Upper lobe of left lung (tissue), 6 donors: ENCODE results near the gene KRTAP5-5. TPM values are rescaled to one million over a fixed set of nuclear protein-coding genes. Genes with fewer than 3 reads are reported as not detected.
A peak's percentile ranks its signal among the peaks of the same experiment; 100 is the strongest.
"Not testable (repeated sequence)": the region's sequence is repeated elsewhere in the genome, so short reads cannot be mapped to it uniquely, and the experiment has no call there.

ENCODE experiments used
- ATAC-seq, 2 donors: fragments of 200-7000 bp; cut with Tn5 transposase; one replicate each; pipeline ENCODE4 v1.9.1; 2022; ENCODE audit warnings: mild to moderate bottlenecking in 2 of 2, moderate library complexity in 2 of 2; ENCODE audit not compliant: low FRiP score in 2 of 2
- DNase-seq, 2 donors: peaks; one replicate each; pipeline ENCODE4 v3.0.0-alpha.2; 2019 to 2020
- H3K27ac ChIP-seq, 4 donors: fragments of 200-600 bp; sonication (generic); one replicate each; pipeline ENCODE4 v1.5.1; 2016 to 2019
- H3K27me3 ChIP-seq, 4 donors: fragments of 200-600 bp; sonication (generic); one replicate each; pipeline ENCODE4 v1.5.1; 2017 to 2019
- H3K36me3 ChIP-seq, 4 donors: fragments of 200-600 bp; sonication (generic); one replicate each; pipeline ENCODE4 v1.5.1; 2016 to 2019
- H3K4me1 ChIP-seq, 4 donors: fragments of 200-600 bp; sonication (generic); one replicate each; pipeline ENCODE4 v1.5.1; 2018 to 2019
- H3K4me3 ChIP-seq, 4 donors: fragments of 200-600 bp; sonication (generic); one replicate each; pipeline ENCODE4 v1.5.1; 2017 to 2019; ENCODE audit warnings: mild to moderate bottlenecking in 2 of 4, moderate library complexity in 1 of 4
- H3K9me3 ChIP-seq, 4 donors: fragments of 200-600 bp; sonication (generic); one replicate each; pipeline ENCODE4 v1.5.1; 2018 to 2019
- CTCF ChIP-seq, 6 experiments: fragments of 450-650 bp in 4 of 6; fragments of 200-600 bp in 2 of 6; sonication (generic) in 2 of 6; IDR thresholded peaks; one replicate each; pipeline ENCODE4 v1.5.1; 2016 to 2019; ENCODE audit warnings: antibody characterized with exemption in 6 of 6
- EP300 ChIP-seq, 4 donors: sonication (generic); formaldehyde crosslinking; IDR thresholded peaks; one replicate each; pipeline ENCODE4 v1.5.1; 2017; ENCODE audit warnings: antibody characterized with exemption in 4 of 4, control low read depth in 2 of 4
- POLR2A ChIP-seq, 4 donors: fragments of 450-650 bp; IDR thresholded peaks; one replicate each; pipeline ENCODE4 v1.5.1; 2016 to 2017; ENCODE audit warnings: antibody characterized with exemption in 4 of 4, mild to moderate bottlenecking in 2 of 4
- POLR2AphosphoS5 ChIP-seq, 2 donors: sonication (generic); formaldehyde crosslinking; IDR thresholded peaks; one replicate each; pipeline ENCODE4 v1.5.1; 2017; ENCODE audit warnings: antibody characterized with exemption in 2 of 2
- WGBS, 2 donors: methylation state at CpG; one replicate each; pipeline ENCODE4 v1.1.5; 2017 to 2018; 5-methylcytosine and 5-hydroxymethylcytosine counted together
- total RNA-seq, 6 donors: library from RNA; depleted of rRNA in 4 of 6; stranded (reverse); fragments of >200 nt in 4 of 6; gene quantifications; one replicate each; pipeline versions ENCODE4 v1.1.0 to v1.2.1, GENCODE V29; 2016 to 2021
- donor health status: DM: no; HTN: no; CAD: no; lungs with moderate emphysema.
- donor health status: DM: no; HTN: yes; CAD: no; lungs with severe emphysema.

KRTAP5-5 gene
- not detected for total RNA-seq

GRCh38 chr11:1629326-1630185, at the start of gene KRTAP5-5:
KRTAP5-5 (plus strand) TSS chr11:1629775; CDS start chr11:1629841, 66 bp downstream.
- no peaks in the 10 kb centered on the region for H3K36me3 ChIP-seq
- H3K4me3 ChIP-seq = no peak within 1 kb of the TSS
- ATAC-seq = no peak
- H3K4me1 ChIP-seq = peaks cover 0 to 12% (median 7%) of the 10 kb centered on the region in 4 donors
- H3K9me3 ChIP-seq = no peaks in the 10 kb centered on the region
- no peak within 1 kb of the TSS for H3K27ac ChIP-seq
- TF ChIP-seq POLR2AphosphoS5 (IDR thresholded peaks at IDR 0.05) (no peak), EP300 (IDR thresholded peaks at IDR 0.05) (no peak), CTCF (IDR thresholded peaks at IDR 0.05) (no peak)
- 50 to 61% methylated on average over 10 to 16 of the region's 26 CpGs for WGBS, 2 donors
- peaks cover 0 to 8% (median 0%) of the 10 kb centered on the region in 4 donors for H3K27me3 ChIP-seq
- DNase-seq = no peak

- TF ChIP-seq POLR2A (IDR thresholded peaks at IDR 0.05) = no peak
- TF ChIP-seq POLR2AphosphoS5 (IDR thresholded peaks at IDR 0.05) = no peak
- no peak for TF ChIP-seq EP300 (IDR thresholded peaks at IDR 0.05)
- TF ChIP-seq CTCF (IDR thresholded peaks at IDR 0.05) = no peak
- Histone ChIP-seq H3K4me3 (no peak overlapping the region), H3K4me1 (no peaks in the 10 kb centered on the region), H3K27me3 (no peaks in the 10 kb centered on the region), H3K9me3 (peaks cover 0 to 8% (median 6%) of the 10 kb centered on the region in 4 donors), H3K36me3 (no peaks in the 10 kb centered on the region), H3K27ac (no peak overlapping the region)
- 80 to 85% methylated on average over 5 to 9 of the region's 9 CpGs for WGBS, 2 donors
- ATAC-seq (peak in 1 of 2 donors; percentile 19), DNase-seq (no peak)
Observed at GRCh38 chr11:1581976-1582375, 47.6 kb upstream of the KRTAP5-5 start.

- not testable (repeated sequence) for H3K36me3 ChIP-seq, H3K4me1 ChIP-seq, H3K27ac ChIP-seq, ATAC-seq, H3K27me3 ChIP-seq, DNase-seq, H3K9me3 ChIP-seq, H3K4me3 ChIP-seq
- WGBS, 2 donors = 65 to 70% methylated on average over 2 of the region's 2 CpGs
Observed at GRCh38 chr11:1582909-1583308, 46.7 kb upstream of the KRTAP5-5 start.

- H3K9me3 ChIP-seq, H3K27ac ChIP-seq, H3K36me3 ChIP-seq, ATAC-seq, H3K27me3 ChIP-seq, H3K4me3 ChIP-seq: not testable (repeated sequence)
- 54 to 67% methylated on average over 5 to 6 of the region's 9 CpGs for WGBS, 2 donors
- peaks cover 3 to 11% (median 8%) of the 10 kb centered on the region in 4 donors for H3K4me1 ChIP-seq
- peak in 1 of 2 donors; percentile 47 for DNase-seq
Observed at GRCh38 chr11:1584661-1585370, 44.8 kb upstream of the KRTAP5-5 start, which contains the start of gene KRTAP5-1. KRTAP5-1 (minus strand) TSS chr11:1585283; CDS start chr11:1585249, 34 bp downstream.

- Histone ChIP-seq H3K36me3 (no peaks in the 10 kb centered on the region), H3K27me3 (no peaks in the 10 kb centered on the region), H3K4me3 (no peak overlapping the region), H3K27ac (no peak overlapping the region), H3K9me3 (no peaks in the 10 kb centered on the region), H3K4me1 (peaks cover 3 to 12% (median 9%) of the 10 kb centered on the region in 4 donors)
- TF ChIP-seq POLR2AphosphoS5 (IDR thresholded peaks at IDR 0.05) = no peak
- TF ChIP-seq EP300 (IDR thresholded peaks at IDR 0.05) = no peak
- TF ChIP-seq CTCF (IDR thresholded peaks at IDR 0.05) = no peak
- no peak for DNase-seq
- no peak for ATAC-seq
- 82 to 84% methylated on average over 2 of the region's 2 CpGs for WGBS, 2 donors
Observed at GRCh38 chr11:1586699-1587098, 42.9 kb upstream of the KRTAP5-5 start.
